ENCODE results near the gene PRPF19.

The PRPF19 gene

GRCh38 chr11:60863550-60864521, 42.5 kb downstream of the PRPF19 start:
- Histone ChIP-seq H3K4me1 (ENCODE audit: control insufficient read depth, low read length) (peaks cover 4% of the 10 kb centered on the region), H3K4me2 (ENCODE audit: low read length) (no peak overlapping the region)
- TF ChIP-seq EZH2phosphoT487 (IDR thresholded peaks at IDR 0.05; ENCODE audit: borderline replicate concordance, low read length) = no peak
- TF ChIP-seq CTCF (IDR thresholded peaks at IDR 0.05; ENCODE audit: low read depth, low read length, poor library complexity, severe bottlenecking) = no peak

GRCh38 chr11:60862171-60862570, 44.2 kb downstream of the PRPF19 start:
- H3K9me2 ChIP-seq (replicated peaks; ENCODE audit: control insufficient read depth, low read length) = no peaks in the 10 kb centered on the region
- no peak overlapping the region for H3K4me3 ChIP-seq (ENCODE audit: low read length)
- no peaks in the 10 kb centered on the region for H3K36me3 ChIP-seq (ENCODE audit: control insufficient read depth, low read length)
- H3K9me3 ChIP-seq (ENCODE audit: control insufficient read depth, insufficient read depth, low read length) = no peaks in the 10 kb centered on the region
- H3F3A ChIP-seq (ENCODE audit: control insufficient read depth, insufficient read depth) = no peaks in the 10 kb centered on the region
- no peaks in the 10 kb centered on the region for H4K20me1 ChIP-seq (ENCODE audit: control insufficient read depth, insufficient read depth, low read depth, low read length)
- no peak overlapping the region for H3K27ac ChIP-seq (ENCODE audit: low read depth, low read length)
- H3K27me3 ChIP-seq (ENCODE audit: control insufficient read depth, low read length) = no peaks in the 10 kb centered on the region; the same call in 1 of the 2 replicates
- H3K4me1 ChIP-seq (ENCODE audit: control insufficient read depth, low read length) = peaks cover 11% of the 10 kb centered on the region
- no peaks in the 10 kb centered on the region for H3K79me2 ChIP-seq (ENCODE audit: control insufficient read depth, low read length)
- TF ChIP-seq EZH2phosphoT487 (IDR thresholded peaks at IDR 0.05; ENCODE audit: borderline replicate concordance, low read length) (no peak), CTCF (IDR thresholded peaks at IDR 0.05; ENCODE audit: low read depth, low read length, poor library complexity, severe bottlenecking) (no peak)
- H3K4me2 ChIP-seq (ENCODE audit: low read length) = no peak overlapping the region

More at GRCh38 chr11:60863550-60864521, 42.5 kb downstream of the PRPF19 start:
- no peaks in the 10 kb centered on the region for H3F3A ChIP-seq (ENCODE audit: control insufficient read depth, insufficient read depth)
- no peaks in the 10 kb centered on the region for H3K79me2 ChIP-seq (ENCODE audit: control insufficient read depth, low read length)
- no peaks in the 10 kb centered on the region; the same call in 1 of the 2 replicates for H3K27me3 ChIP-seq (ENCODE audit: control insufficient read depth, low read length)
- no peak overlapping the region for H3K27ac ChIP-seq (ENCODE audit: low read depth, low read length)
- H3K36me3 ChIP-seq (ENCODE audit: control insufficient read depth, low read length) = no peaks in the 10 kb centered on the region
- no peaks in the 10 kb centered on the region for H4K20me1 ChIP-seq (ENCODE audit: control insufficient read depth, insufficient read depth, low read depth, low read length)
- H3K9me3 ChIP-seq (ENCODE audit: control insufficient read depth, insufficient read depth, low read length) = no peaks in the 10 kb centered on the region
- H3K4me3 ChIP-seq (ENCODE audit: low read length) = no peak overlapping the region
- H3K9me2 ChIP-seq (replicated peaks; ENCODE audit: control insufficient read depth, low read length) = no peaks in the 10 kb centered on the region

GRCh38 chr11:60860943-60861342, 45.4 kb downstream of the PRPF19 start:
- H3K27ac ChIP-seq (ENCODE audit: low read depth, low read length) = no peak overlapping the region
- H3K27me3 ChIP-seq (ENCODE audit: control insufficient read depth, low read length) = no peaks in the 10 kb centered on the region; the same call in 1 of the 2 replicates
- H4K20me1 ChIP-seq (ENCODE audit: control insufficient read depth, insufficient read depth, low read depth, low read length) = no peaks in the 10 kb centered on the region
- H3K4me1 ChIP-seq (ENCODE audit: control insufficient read depth, low read length) = peaks cover 11% of the 10 kb centered on the region
- H3K79me2 ChIP-seq (ENCODE audit: control insufficient read depth, low read length) = no peaks in the 10 kb centered on the region
- TF ChIP-seq CTCF (IDR thresholded peaks at IDR 0.05; ENCODE audit: low read depth, low read length, poor library complexity, severe bottlenecking) (no peak), EZH2phosphoT487 (IDR thresholded peaks at IDR 0.05; ENCODE audit: borderline replicate concordance, low read length) (no peak)
- no peak overlapping the region for H3K4me2 ChIP-seq (ENCODE audit: low read length)
- no peak overlapping the region for H3K4me3 ChIP-seq (ENCODE audit: low read length)
- H3K9me3 ChIP-seq (ENCODE audit: control insufficient read depth, insufficient read depth, low read length) = no peaks in the 10 kb centered on the region
- H3K36me3 ChIP-seq (ENCODE audit: control insufficient read depth, low read length) = no peaks in the 10 kb centered on the region
- H3K9me2 ChIP-seq (replicated peaks; ENCODE audit: control insufficient read depth, low read length) = no peaks in the 10 kb centered on the region
- no peaks in the 10 kb centered on the region for H3F3A ChIP-seq (ENCODE audit: control insufficient read depth, insufficient read depth)
